ENCODE data around the gene CDC27.
"Not testable (repeated sequence)": the region's sequence is repeated elsewhere in the genome, so short reads cannot be mapped to it uniquely, and the experiment has no call there.

GRCh38 chr17:47216821-47217220 lies 27.7 kb upstream of the CDC27 start:
- TF ChIP-seq, protein P1, sequence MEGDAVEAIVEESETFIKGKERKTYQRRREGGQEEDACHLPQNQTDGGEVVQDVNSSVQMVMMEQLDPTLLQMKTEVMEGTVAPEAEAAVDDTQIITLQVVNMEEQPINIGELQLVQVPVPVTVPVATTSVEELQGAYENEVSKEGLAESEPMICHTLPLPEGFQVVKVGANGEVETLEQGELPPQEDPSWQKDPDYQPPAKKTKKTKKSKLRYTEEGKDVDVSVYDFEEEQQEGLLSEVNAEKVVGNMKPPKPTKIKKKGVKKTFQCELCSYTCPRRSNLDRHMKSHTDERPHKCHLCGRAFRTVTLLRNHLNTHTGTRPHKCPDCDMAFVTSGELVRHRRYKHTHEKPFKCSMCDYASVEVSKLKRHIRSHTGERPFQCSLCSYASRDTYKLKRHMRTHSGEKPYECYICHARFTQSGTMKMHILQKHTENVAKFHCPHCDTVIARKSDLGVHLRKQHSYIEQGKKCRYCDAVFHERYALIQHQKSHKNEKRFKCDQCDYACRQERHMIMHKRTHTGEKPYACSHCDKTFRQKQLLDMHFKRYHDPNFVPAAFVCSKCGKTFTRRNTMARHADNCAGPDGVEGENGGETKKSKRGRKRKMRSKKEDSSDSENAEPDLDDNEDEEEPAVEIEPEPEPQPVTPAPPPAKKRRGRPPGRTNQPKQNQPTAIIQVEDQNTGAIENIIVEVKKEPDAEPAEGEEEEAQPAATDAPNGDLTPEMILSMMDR (conservative IDR thresholded peaks at IDR 0.05; ENCODE audit: low read length), result not testable (repeated sequence)
- TF ChIP-seq EZH2phosphoT487 (IDR thresholded peaks at IDR 0.05; ENCODE audit: borderline replicate concordance, low read depth, low read length), result not testable (repeated sequence)

All from OCI-LY7 (cell line).